WTC11 (cell line): ENCODE measurements around the gene CAMSAP1. TPM values are rescaled to one million over a fixed set of nuclear protein-coding genes. Genes with fewer than 3 reads are reported as not detected.

Experiments used
- ATAC-seq: fragments of 200-7000 bp; cut with Tn5 transposase; 2 replicates; pipeline ENCODE4 v1.10.0; 2021; ENCODE audit warnings: mild to moderate bottlenecking, moderate library complexity
- CTCF ChIA-PET: fragments of 300-600 bp; sonication (Branson Sonifier 250); formaldehyde crosslinking; loops from one replicate; lab custom pipeline; 2021; ENCODE audit warnings: antibody characterized with exemption; lab: Charles Lee
- POLR2A ChIA-PET: fragments of 350-600 bp; sonication (Branson Sonifier 250); formaldehyde crosslinking; loops from one replicate; lab custom pipeline; 2021; ENCODE audit warnings: antibody characterized with exemption; lab: Charles Lee
- DNase-seq: peaks from one replicate; pipeline ENCODE4 v3.0.0; 2021; ENCODE audit warnings: low spot score
- H3K27ac Mint-ChIP-seq: 2 replicates; pipeline ENCODE4 v1.8.0; 2021; ENCODE audit warnings: mixed read lengths
- H3K27me3 Mint-ChIP-seq: 2 replicates; pipeline ENCODE4 v1.8.0; 2021; ENCODE audit warnings: low read depth, mild to moderate bottlenecking, moderate library complexity, mixed read lengths
- H3K36me3 Mint-ChIP-seq: 2 replicates; pipeline ENCODE4 v1.8.0; 2021; ENCODE audit warnings: mixed read lengths
- H3K4me1 Mint-ChIP-seq: 2 replicates; pipeline ENCODE4 v1.8.0; 2022; ENCODE audit warnings: mixed read lengths
- H3K4me3 Mint-ChIP-seq: 2 replicates; pipeline ENCODE4 v1.8.0; 2021; ENCODE audit warnings: mild to moderate bottlenecking, moderate library complexity, mixed read lengths
- H3K9me3 Mint-ChIP-seq: 2 replicates; pipeline ENCODE4 v1.8.0; 2021; ENCODE audit warnings: mixed read lengths
- ARID4B ChIP-seq: sonication (generic); formaldehyde crosslinking; IDR thresholded peaks from 2 replicates; pipeline ENCODE4 v1.8.0; 2023; ENCODE audit warnings: missing genetic modification reagents, mild to moderate bottlenecking, borderline replicate concordance
- FOXJ3 ChIP-seq: sonication (generic); formaldehyde crosslinking; IDR thresholded peaks from 2 replicates; pipeline ENCODE4 v1.9.0; 2021; ENCODE audit warnings: missing genetic modification reagents, mild to moderate bottlenecking, borderline replicate concordance
- GABPB1 ChIP-seq: sonication (generic); formaldehyde crosslinking; IDR thresholded peaks from 2 replicates; pipeline ENCODE4 v1.8.1; 2023; ENCODE audit warnings: mild to moderate bottlenecking, missing genetic modification reagents
- NFE2L1 ChIP-seq: sonication (generic); formaldehyde crosslinking; IDR thresholded peaks from 2 replicates; pipeline ENCODE4 v1.8.1; 2023; ENCODE audit warnings: missing genetic modification reagents
- NR1H2 ChIP-seq: sonication (generic); formaldehyde crosslinking; IDR thresholded peaks from 2 replicates; pipeline ENCODE4 v1.9.0; 2021; ENCODE audit warnings: mild to moderate bottlenecking, moderate library complexity, missing genetic modification reagents
- NR3C1 ChIP-seq: sonication (generic); formaldehyde crosslinking; conservative IDR thresholded peaks from 2 replicates; pipeline ENCODE4 v1.8.1; 2023; ENCODE audit warnings: low read depth, mild to moderate bottlenecking, missing genetic modification reagents
- RELA ChIP-seq: sonication (generic); formaldehyde crosslinking; IDR thresholded peaks from 2 replicates; pipeline ENCODE4 v1.8.1; 2022; ENCODE audit warnings: missing genetic modification reagents, mild to moderate bottlenecking, borderline replicate concordance
- RORB ChIP-seq: fragments of 250-450 bp; sonication (Bioruptor Pico); IDR thresholded peaks from 2 replicates; pipeline ENCODE4 v1.9.0; 2021; ENCODE audit warnings: mild to moderate bottlenecking
- SMAD3 ChIP-seq: sonication (generic); formaldehyde crosslinking; IDR thresholded peaks from 2 replicates; pipeline ENCODE4 v1.8.0; 2022; ENCODE audit warnings: missing genetic modification reagents, mild to moderate bottlenecking, borderline replicate concordance
- SP1 ChIP-seq: sonication (generic); formaldehyde crosslinking; conservative IDR thresholded peaks from 2 replicates; pipeline ENCODE4 v1.8.1; 2022; ENCODE audit warnings: missing genetic modification reagents
- TP53 ChIP-seq: sonication (generic); formaldehyde crosslinking; IDR thresholded peaks from 2 replicates; pipeline ENCODE4 v1.8.1; 2023; ENCODE audit warnings: mild to moderate bottlenecking, missing genetic modification reagents
- ZNF121 ChIP-seq: sonication (generic); formaldehyde crosslinking; IDR thresholded peaks from 2 replicates; pipeline ENCODE4 v1.8.0; 2023; ENCODE audit warnings: missing genetic modification reagents
- ZNF317 ChIP-seq: sonication (generic); formaldehyde crosslinking; IDR thresholded peaks from 2 replicates; pipeline ENCODE4 v1.8.1; 2023; ENCODE audit warnings: low read depth, mild to moderate bottlenecking, moderate library complexity, missing genetic modification reagents, borderline replicate concordance
- ZNF532 ChIP-seq: fragments of 250-450 bp; sonication (Bioruptor Pico); IDR thresholded peaks from 2 replicates; pipeline ENCODE4 v1.9.0; 2021; ENCODE audit warnings: mild to moderate bottlenecking, borderline replicate concordance
- ZNF671 ChIP-seq: fragments of 250-450 bp; sonication (Bioruptor Pico); IDR thresholded peaks from 2 replicates; pipeline ENCODE4 v1.8.0; 2021; ENCODE audit warnings: mild to moderate bottlenecking
- total RNA-seq: library from RNA; stranded (reverse); gene quantifications from 3 replicates; pipeline ENCODE4 v1.2.3, GENCODE V29; 2021
- TF ChIP-seq, protein P1 (sequence below): sonication (generic); formaldehyde crosslinking; IDR thresholded peaks from 2 replicates; pipeline ENCODE4 v1.8.1; 2022; ENCODE audit warnings: mild to moderate bottlenecking, moderate library complexity, missing genetic modification reagents

The CAMSAP1 gene
- total RNA-seq, 1 experiment from 2014 or later: 40.5 TPM

GRCh38 chr9:135927195-135928013, 20.1 kb upstream of the CAMSAP1 start:
- Mint-ChIP-seq H3K4me3 (no peak overlapping the region), H3K4me1 (no peaks in the 10 kb centered on the region; the same call in 1 of the 2 replicates), H3K27ac (peak overlapping the region; percentile 65; the same call in 1 of the 2 replicates), H3K27me3 (no peaks in the 10 kb centered on the region), H3K9me3 (no peaks in the 10 kb centered on the region), H3K36me3 (peaks cover 25% of the 10 kb centered on the region)
- TF ChIP-seq ZNF532 (CRISPR knock-in tag) (no peak), NR3C1 (CRISPR knock-in tag) (no peak), NFE2L1 (CRISPR knock-in tag) (no peak), ZNF121 (CRISPR knock-in tag) (no peak), RORB (CRISPR knock-in tag) (no peak), SMAD3 (CRISPR knock-in tag) (no peak), ZNF671 (CRISPR knock-in tag) (no peak), RELA (CRISPR knock-in tag) (no peak), SP1 (CRISPR knock-in tag) (no peak)
- ChIA-PET POLR2A (interaction anchor here (1.6 kb wide), 1 partner anchor 174 kb away, joined by 3 read pairs; no protein-coding TSS in a partner anchor), CTCF (interaction anchor here (1.2 kb wide), 1 partner anchor 131 kb away, joined by 3 read pairs; no protein-coding TSS in a partner anchor)
- no peak for DNase-seq
- ATAC-seq: no peak

GRCh38 chr9:135926402-135927194, 19.3 kb upstream of the CAMSAP1 start:
- POLR2A ChIA-PET: interaction anchor here (1.6 kb wide), 1 partner anchor 174 kb away, joined by 3 read pairs; no protein-coding TSS in a partner anchor
- Mint-ChIP-seq H3K4me1 (no peaks in the 10 kb centered on the region; the same call in 1 of the 2 replicates), H3K27ac (no peak overlapping the region), H3K9me3 (no peaks in the 10 kb centered on the region), H3K27me3 (no peaks in the 10 kb centered on the region), H3K36me3 (peaks cover 19% of the 10 kb centered on the region), H3K4me3 (no peak overlapping the region)
- CTCF ChIA-PET: no interaction called here
- TF ChIP-seq ARID4B (CRISPR knock-in tag) (no peak), FOXJ3 (CRISPR knock-in tag) (no peak), ZNF317 (CRISPR knock-in tag) (no peak), NR1H2 (CRISPR knock-in tag) (no peak), GABPB1 (CRISPR knock-in tag) (no peak), TP53 (no peak)
- TF ChIP-seq, protein P1, sequence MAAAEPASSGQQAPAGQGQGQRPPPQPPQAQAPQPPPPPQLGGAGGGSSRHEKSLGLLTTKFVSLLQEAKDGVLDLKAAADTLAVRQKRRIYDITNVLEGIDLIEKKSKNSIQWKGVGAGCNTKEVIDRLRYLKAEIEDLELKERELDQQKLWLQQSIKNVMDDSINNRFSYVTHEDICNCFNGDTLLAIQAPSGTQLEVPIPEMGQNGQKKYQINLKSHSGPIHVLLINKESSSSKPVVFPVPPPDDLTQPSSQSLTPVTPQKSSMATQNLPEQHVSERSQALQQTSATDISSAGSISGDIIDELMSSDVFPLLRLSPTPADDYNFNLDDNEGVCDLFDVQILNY (CRISPR knock-in tag): no peak
- ATAC-seq (no peak), DNase-seq (no peak)
